NCI-H510A treated with DMSO at 0.1 percent for 48 hours (cell line): Measurements from ENCODE around the gene PJA2.

Experiments
- DNase-seq: peaks from one replicate; lab custom pipeline; 2025; lab: John Stamatoyannopoulos, UW

PJA2 gene

GRCh38 chr5:109408991-109409843 lies 557 bp downstream of the PJA2 start:
- peak; percentile 7 for DNase-seq

GRCh38 chr5:109407913-109408312 lies 1.9 kb downstream of the PJA2 start:
- DNase-seq, result no peak

DNA sequence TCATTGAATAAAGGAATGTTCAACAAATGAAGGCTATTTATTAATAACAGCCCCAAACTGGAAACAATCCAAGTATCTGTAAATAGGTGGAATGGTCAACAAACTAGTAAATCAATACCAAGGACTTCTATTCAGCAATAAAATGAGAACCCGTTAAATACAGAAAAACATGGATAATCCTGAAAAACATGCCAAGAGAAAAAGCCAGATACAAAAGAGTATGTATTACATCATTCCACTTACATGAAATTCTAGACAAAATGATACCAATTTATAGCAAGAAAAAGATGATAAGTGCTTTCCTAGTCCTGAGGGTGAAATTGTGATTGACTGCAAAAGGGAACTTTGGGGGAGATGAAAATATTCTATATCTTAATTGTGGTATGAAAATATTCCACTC lies 3.1 kb downstream of the PJA2 start:
- DNase-seq, result no peak

GRCh38 chr5:109404428-109404960 lies 5.3 kb downstream of the PJA2 start:
- no peak for DNase-seq

DNA sequence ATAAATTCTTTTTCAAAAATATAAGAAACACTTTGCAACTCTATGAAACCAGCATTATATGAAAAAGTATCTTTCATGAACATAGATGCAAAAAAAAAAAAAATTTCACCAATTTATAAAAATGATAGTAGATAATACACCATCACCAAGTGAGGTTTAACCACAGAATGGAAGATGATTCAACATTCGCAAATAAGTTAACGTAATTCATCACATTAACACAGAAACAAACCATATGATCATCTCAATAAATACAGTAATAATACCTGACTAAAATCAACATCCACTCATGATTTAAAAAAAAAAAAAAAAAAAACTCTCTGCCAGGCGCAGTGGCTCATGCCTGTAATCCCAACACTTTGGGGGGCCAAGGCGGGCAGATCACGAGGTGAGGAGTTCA lies 6.3 kb downstream of the PJA2 start:
- no peak for DNase-seq

DNA sequence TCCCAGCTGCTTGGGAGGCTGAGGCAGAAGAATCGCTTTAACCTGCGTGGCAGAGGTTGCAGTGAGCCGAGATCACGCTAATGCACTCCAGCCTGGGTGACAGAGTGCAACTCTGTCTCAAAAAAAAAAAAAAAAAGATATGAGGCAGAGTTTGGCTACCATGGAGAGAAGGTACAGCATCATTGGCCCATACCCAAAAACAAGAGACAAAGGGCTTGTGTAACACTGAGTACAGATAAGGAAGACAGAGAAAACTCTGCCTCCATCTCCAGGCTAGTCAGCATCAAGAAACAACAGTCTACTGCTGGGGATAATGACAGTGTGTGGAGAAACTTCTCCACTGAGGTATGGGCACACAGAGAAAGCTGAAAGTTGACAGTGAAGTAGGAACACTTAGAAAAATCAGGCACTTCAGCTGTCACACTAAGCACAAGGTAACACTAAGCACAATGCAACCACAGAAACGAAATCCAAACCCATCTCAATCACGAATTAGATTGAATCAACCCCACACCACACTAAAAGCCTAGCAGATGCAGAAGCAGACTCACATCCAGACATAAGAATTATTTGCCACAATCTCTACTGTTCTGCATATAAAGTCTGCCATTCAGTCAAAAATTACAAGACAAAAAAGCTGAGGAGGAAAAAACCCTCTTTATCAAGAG lies 10.5 kb downstream of the PJA2 start:
- DNase-seq, result no peak

DNA sequence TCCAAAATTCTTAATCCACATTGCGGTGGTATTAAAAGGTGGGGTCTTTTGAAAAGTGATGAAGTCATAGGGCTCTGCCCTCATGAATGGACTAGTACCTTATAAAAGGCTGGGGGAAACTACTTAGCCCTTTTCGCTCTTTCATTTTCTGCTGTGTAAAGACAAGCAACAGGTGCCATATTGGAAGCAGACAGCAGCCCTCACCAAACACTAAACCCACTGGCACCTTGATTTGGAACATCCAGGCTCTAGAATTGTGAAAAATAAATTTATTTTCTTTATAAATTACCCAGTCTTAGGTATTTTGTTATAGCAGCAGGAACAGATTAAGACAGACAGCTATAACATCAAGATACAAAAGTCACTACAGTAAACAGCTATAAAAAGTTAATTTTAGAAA lies 12.8 kb downstream of the PJA2 start:
- DNase-seq, result no peak

GRCh38 chr5:109394806-109395205 lies 15.0 kb downstream of the PJA2 start:
- DNase-seq, result no peak

- no peak for DNase-seq
Observed at GRCh38 chr5:109390188-109390587, 19.6 kb downstream of the PJA2 start.

DNA sequence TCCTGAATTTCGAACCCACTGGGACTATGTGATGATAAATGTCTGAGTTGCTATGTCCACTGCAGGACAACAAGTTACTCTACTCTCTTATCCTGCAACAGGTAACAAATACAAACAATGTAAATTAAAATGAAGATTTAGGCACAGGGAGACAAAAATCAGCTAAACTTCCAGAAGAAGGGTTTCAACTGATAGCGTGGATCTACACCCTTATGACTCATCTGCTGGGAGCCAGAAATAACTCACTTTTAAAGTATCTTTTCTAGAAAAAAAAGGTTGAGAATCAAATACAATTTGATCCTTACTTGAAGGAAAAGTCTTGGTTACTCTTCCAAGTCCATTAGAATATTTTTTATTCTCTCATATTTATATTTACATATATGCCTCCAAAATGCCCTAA lies 21.4 kb downstream of the PJA2 start:
- DNase-seq, result no peak

DNA sequence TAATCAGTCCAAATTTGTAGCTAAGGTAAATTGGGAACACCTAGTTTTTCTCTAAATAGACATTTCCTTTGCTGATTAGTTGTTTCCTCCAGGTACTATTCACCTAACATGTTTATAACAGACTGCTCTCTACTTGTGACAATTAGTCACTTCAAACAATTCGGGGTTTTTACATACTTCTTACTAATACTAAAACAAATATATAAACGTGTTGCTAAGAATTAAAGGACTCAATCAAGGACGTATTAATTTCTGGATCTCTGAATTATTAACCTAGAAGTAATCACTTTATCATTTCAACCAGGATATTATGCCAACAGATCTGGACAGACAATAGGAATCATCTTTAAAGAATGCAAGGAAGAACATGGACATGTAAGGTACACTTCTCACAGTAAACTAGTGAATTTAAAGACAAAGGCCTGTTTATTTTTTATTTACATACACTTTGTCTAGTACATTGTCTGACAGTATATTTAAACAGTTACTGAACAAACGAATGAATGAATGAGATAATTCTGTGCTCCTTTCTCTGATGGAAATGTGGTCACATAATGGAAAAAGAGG lies 22.3 kb downstream of the PJA2 start:
- no peak for DNase-seq

GRCh38 chr5:109378095-109378494 lies 31.7 kb downstream of the PJA2 start:
- DNase-seq, result no peak

DNA sequence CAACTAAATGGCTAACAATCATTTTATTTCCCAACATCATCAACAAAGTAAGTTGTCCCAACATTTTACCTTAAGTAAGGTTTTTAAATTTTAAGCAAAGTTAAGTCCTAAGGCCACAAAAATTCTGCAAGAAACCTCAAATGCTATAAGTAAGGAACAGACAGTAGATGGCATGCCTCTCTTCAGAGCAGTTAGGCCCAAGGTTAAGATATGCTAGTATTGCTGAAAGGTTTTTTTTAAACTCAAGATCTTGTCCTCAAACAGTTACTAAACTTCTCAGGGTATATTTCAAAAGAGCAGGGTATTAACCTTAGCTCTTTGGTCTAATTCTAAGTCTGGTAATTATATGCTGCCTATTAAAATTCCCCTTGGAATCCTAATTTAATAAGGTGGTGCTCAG lies 35.1 kb downstream of the PJA2 start:
- DNase-seq, result no peak

- DNase-seq, result no peak
Observed at GRCh38 chr5:109373932-109374331, 35.8 kb downstream of the PJA2 start.

DNA sequence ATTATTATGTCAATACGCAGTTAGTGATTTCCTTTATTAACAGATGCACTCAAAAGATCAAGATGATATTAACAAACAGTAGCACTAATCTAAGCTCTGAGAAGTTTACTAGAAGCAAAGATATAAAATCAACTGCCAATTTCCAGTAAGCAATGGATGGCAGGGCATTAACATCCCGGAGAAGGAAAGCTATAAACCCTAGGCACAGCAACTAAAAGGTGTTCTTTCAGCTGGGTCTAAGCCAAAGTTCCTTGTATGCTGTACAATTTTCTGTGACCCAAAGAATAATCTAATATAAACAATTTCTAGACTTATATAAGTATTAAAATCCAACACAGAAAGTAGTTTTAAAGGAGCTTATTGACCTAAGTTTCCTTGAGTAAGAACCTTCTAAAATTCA lies 39.4 kb downstream of the PJA2 start:
- DNase-seq, result no peak

- no peak for DNase-seq
Observed at GRCh38 chr5:109365653-109366052, 44.1 kb downstream of the PJA2 start.

DNA sequence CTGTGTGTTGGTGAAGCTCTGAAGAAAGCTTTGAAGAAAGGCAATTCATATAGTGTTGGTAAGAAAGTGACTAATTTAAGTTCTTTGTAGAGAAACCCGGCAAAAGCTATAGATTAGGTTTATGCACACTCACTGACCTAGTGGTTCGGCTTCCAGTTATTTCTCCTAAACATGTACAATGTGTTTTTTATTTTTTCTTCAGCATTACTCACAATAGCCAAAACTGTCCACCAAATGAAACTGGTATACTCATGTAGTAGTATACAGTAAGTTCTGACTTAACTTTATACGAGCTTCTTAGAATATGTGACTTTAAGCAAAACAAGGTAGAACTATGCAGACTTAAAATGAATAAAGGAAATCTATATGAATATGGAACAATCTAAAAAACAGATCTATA lies 44.8 kb downstream of the PJA2 start:
- no peak for DNase-seq

DNA sequence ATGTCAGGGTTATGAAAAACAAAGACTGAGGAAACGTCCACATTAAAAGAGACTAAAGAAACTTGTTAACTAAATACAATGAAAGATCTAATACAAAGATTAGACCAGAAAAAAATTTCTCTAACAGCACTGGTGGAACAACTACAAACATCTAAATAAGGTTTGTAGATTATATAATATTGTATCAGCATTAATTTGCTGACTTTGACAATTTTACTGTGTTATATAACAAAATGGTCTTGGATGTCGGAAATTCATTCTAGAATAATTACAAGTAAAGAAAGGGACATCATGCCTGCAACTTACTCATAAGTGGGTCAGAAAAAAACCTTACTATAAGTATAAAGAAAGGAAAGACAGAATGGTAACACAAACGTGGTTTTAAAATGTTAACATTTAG lies 50.1 kb downstream of the PJA2 start:
- no peak for DNase-seq

- no peak for DNase-seq
Observed at GRCh38 chr5:109357807-109358206, 52.0 kb downstream of the PJA2 start.

DNA sequence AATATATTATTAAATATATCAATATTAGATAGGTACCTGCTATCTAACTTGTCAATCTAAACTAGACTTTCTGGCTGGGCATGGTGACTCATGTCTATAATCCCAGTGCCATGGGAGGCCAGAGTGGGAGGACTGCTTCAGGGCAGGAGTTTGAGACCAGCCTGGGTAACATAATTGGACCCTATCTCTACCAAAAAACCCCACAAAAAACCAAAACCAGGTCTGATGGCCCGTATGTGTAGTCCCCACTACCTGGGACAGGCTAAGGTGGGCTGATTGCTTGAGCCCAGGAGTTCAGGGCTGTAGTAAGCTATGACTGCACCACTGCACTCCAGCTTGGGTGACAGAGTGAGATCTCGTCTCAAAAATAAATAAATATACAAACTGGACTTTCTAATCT lies 55.0 kb downstream of the PJA2 start:
- DNase-seq, result no peak

DNA sequence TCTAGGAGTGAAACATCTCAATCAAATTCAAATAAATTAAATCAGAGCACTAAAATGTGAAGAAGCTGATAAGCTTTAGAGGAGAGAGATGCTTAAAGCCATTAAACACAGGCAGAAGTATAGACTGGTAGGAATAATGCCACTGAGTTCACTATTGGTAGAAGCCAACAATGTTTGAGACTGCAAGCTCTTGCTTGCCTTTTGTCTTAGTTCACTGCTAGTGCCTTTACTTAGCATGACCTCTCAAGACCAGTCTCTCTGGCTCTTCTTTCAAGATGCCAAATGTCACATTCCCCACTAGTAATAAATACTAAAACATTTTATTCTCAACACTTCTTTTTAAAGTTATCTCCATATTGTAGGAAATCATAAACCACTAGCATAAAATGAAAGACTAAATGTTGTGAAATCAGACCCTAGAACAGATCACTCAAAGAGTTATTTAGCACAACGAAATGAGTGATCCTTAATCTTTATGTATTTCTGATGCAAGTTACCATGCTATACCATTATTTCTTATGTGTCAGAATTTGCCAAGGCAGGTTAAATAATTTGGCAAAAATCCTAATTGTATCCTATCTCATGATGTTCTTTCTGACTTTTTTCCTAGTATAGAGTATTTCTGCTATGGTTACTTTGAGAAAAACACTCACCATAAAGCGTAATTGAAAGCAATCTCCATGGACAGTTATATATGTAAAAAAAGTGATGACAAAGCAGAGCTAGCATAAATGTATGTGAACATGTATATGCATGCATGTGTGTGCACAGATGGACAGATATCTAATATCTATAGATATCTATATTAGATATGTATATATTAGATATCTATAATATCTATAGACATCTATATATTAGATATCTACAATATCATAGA lies 57.5 kb downstream of the PJA2 start:
- no peak for DNase-seq
